RCC 7860 (cell line): Measurements from ENCODE around the gene COL4A2.

Source experiments
- DNase-seq: peaks from one replicate; pipeline ENCODE4 v3.0.0-alpha.2; 2015; ENCODE audit warnings: low spot score
- FAIRE-seq: peaks from 2 replicates; lab custom pipeline; 2012; peaks lifted over from hg19 to GRCh38; lab: Jason Lieb, UNC

The COL4A2 gene

DNA sequence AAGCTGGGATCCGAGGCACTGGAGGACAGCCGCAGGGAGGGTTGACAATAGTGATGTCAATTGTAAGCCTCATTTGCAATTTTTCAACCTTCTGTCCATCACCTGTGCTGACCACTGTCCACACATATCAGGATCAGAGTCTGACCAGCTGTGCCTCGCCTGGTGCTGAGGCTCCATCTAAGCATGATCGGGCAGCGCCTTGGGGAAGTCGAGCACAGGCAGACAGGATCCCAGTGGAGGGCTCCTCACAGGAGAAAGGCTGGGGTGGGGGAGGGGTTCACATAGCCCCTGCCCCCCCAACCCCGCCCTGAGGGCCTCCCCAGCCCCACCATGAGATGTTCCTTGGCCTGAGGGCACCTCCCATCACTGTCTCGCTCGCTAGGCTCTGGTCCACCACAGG, 194.1 kb downstream of the COL4A2 start:
- FAIRE-seq (no peak), DNase-seq (no peak)

DNA sequence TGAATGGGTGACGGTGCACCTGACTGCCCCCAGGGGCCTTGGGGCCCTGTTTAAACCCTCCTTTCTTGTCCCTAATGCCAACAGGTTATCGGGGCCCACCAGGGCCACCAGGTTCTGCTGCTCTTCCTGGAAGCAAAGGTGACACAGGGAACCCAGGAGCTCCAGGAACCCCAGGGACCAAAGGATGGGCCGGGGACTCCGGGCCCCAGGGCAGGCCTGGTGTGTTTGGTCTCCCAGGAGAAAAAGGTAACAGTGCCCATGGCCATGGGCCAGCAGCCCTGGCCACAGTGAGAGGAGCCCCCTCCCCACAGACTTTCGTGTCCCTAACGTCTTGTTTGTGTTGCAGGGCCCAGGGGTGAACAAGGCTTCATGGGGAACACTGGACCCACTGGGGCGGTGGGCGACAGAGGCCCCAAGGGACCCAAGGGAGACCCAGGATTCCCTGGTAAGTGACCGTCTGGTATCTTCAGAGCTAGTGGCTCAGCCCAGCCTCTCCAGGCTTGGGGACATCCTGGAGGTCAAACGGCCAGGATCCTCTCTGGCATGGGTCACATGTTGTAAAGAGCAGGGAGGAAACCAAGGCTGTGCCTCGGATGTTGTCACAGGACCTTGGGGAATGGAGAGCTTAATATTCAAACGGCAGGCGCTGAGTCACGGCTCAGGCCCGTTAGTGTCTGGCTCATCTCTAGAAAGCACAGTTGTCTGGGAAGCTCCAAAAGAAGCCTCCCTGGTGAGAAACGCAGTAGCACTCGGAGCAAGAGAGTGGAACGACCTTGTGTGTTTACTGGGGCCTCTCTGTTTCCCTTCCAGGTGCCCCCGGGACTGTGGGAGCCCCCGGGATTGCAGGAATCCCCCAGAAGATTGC, 196.2 kb downstream of the COL4A2 start:
- DNase-seq: no peak
- FAIRE-seq: no peak

DNA sequence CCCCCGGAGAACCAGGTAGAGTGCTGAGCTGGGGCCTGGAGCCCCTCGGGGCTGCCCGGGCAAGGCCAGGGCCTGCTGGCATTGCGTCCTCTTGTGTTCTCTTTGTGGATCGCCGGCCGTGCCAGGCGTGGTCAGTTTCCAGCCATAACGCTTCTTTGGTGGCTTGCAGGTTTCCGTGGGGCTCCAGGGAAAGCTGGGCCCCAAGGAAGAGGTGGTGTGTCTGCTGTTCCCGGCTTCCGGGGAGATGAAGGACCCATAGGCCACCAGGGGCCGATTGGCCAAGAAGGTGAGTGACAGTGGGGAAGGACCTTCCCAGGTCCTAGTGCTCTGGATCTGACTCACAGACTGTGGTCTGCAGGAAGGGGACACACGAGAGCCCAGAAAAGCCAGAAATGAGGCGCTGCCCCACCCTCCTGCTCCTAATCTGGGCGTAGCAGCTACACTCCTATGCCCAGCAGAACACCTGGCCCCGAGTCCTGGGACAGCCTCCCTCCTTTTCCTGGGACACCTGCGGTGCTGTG, 197.0 kb downstream of the COL4A2 start:
- DNase-seq (no peak), FAIRE-seq (no peak)

DNA sequence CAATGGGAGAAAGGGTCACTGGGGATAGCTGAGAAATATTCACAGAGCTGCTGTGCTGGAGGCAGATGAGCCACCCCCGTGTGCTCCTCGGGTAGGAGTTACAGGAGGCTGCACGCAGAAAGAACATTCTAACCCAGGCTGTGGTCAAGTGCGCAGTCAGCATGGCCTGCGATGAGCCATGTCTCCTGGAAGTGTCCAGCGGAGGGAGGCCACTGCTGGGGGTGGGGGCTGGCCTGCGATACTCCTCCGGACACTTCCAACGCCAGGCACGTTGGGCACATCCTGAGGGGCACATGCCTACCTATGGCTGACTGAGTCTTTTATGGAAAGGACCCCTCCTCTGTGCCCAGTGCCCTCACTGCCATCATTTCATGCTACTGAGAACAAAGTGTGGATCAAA, 198.5 kb downstream of the COL4A2 start:
- FAIRE-seq (no peak), DNase-seq (no peak)

DNA sequence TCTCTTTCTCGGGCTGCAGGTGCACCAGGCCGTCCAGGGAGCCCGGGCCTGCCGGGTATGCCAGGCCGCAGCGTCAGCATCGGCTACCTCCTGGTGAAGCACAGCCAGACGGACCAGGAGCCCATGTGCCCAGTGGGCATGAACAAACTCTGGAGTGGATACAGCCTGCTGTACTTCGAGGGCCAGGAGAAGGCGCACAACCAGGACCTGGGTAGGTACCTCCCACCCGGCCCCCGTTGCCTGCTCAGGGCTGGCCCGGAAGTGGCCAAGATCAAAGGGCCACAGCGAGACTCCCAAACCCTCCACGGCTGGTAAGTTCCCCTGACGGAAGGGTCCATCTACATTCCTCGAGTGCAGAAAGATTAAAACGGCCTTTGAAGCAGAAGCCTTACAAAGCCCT, 199.3 kb downstream of the COL4A2 start:
- DNase-seq (no peak), FAIRE-seq (no peak)

DNA sequence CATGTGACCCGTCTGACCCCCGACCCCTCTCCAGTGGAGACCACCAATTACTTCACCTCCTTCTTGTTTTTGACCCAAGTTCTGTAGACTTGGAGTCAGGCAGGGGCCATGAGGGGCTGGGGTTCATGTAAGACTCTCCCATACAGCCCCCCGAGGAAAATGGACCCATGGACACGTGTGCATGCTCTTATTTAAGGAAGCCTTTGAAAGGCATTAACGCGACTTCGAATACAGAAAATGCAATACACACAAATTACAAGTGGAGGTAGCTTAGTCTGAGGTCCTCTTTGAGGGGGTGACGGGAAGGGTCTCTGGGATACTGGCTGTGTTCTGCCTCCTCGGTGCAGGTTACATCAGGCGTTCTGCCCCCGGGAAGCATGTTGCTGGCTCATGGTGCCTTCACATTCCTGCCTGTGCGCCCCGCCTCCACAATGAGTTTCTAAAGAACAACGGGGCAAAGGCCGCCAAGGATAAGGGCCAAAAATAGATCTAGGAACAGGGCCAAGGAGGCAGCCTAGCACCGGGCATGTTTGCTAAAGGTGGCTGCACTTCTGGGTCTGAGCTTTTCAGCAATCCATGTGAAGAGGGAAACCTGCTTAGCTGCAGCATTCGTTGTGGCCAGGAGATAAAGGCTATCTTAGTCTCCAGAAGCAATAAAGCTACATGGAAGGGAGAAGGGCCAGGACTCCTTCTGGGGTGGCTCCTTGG, 199.9 kb downstream of the COL4A2 start:
- FAIRE-seq (no peak), DNase-seq (no peak)

DNA sequence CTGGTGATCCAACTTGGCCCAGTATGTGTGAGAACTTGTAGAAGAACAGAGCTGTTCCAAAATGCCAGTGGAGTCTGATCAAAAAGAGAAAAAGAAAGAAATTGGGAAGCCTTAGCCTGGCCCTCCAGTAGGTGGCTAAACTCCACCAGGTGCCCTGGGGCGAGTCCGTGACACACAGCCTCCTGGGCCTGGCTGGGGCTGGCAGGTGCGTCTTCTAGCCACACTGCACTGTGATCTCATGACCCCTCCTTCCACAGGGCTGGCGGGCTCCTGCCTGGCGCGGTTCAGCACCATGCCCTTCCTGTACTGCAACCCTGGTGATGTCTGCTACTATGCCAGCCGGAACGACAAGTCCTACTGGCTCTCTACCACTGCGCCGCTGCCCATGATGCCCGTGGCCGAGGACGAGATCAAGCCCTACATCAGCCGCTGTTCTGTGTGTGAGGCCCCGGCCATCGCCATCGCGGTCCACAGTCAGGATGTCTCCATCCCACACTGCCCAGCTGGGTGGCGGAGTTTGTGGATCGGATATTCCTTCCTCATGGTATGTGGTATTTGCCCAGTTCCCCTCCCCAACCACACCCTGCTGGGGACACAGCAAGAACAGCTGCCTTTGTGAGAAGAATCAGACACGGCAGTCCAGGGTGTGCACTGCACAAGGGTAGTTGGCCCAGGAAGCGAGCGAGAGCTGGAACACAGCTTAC, 200.7 kb downstream of the COL4A2 start:
- DNase-seq (no peak), FAIRE-seq (no peak)

DNA sequence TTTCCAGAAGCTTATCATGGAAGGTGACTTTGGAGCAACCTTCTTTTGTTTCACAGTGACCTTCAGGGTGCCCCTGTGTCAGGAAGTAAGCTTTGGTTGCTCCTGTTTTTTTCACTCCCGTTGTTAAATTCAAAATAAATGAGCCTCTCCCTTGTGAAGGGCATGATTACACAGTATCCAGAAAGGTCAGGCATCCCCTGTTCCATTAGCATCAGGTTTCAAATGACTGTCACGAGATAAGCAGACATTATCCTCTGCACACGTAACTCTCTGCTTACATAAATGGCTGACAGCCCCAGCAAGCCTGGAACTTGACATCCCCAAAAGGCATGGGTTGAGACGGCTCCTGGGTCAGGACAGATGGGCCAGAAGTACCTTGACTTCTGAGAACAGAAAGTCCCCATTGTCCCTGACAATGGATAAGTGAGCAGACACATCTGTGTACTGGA, 202.4 kb downstream of the COL4A2 start:
- DNase-seq (no peak), FAIRE-seq (no peak)

DNA sequence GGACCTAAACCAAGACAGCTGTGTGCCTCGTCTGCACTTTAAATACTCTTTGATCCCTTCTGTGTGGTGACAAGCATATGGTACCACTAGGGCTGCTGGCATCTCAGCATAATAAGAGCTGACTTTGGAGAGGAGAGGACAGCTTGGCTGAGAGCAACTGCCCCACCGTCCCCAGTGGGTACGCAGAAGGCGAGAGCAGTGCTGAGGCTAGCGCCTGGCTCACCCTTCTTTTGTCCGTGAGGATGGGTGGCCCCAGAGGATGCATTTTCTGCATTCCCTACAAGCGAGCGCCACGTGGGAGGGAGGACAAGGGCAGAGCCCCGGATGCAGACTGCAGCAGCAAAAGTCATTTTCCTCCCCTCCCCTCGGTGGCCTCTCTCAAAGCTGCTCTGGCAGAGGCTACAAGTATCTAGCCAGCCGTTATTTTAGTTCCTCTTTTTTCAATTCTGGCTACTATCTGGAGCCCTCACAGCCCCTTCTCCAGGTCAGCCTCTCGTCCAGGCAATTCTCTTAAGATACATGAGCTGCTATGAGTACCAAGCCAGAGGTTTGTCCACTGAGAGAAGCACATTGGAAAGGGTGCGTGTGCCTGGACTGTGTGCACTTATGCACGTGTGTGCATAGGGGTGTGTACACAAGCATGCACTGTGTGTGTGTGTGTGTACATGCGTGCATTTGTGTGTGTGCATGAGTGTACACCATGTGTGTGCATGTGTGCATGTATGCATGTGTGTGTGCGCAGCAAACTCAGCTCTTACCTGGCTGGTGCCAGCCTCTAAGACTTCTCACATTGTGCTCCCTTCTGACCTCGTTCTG, 203.1 kb downstream of the COL4A2 start:
- no peak for FAIRE-seq
- DNase-seq: no peak

DNA sequence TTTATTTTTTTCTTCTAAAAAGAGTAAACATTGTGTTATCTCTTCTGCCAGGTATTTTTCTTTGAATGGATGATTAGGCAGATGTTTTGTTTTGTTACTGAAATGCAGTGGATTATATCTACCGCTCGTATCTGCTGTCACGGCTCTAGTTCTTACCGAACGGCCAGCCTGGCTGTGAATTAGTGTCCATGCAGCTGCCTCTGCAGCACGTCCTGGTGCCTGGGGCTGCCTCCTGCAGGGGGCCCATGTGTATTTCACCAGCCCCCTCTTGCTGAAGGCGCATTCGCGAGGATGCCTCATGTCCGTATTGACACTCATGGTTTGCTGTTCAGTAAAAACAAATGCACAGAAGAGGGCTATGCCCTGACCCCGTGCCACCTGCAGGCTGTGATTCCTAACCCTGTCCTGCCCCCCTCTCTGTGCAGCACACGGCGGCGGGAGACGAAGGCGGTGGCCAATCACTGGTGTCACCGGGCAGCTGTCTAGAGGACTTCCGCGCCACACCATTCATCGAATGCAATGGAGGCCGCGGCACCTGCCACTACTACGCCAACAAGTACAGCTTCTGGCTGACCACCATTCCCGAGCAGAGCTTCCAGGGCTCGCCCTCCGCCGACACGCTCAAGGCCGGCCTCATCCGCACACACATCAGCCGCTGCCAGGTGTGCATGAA, 204.6 kb downstream of the COL4A2 start:
- DNase-seq (no peak), FAIRE-seq (no peak)

DNA sequence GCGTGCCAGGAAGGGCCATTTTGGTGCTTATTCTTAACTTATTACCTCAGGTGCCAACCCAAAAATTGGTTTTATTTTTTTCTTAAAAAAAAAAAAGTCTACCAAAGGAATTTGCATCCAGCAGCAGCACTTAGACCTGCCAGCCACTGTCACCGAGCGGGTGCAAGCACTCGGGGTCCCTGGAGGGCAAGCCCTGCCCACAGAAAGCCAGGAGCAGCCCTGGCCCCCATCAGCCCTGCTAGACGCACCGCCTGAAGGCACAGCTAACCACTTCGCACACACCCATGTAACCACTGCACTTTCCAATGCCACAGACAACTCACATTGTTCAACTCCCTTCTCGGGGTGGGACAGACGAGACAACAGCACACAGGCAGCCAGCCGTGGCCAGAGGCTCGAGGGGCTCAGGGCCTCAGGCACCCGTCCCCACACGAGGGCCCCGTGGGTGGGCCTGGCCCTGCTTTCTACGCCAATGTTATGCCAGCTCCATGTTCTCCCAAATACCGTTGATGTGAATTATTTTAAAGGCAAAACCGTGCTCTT, 205.2 kb downstream of the COL4A2 start:
- FAIRE-seq (no peak), DNase-seq (no peak)

DNA sequence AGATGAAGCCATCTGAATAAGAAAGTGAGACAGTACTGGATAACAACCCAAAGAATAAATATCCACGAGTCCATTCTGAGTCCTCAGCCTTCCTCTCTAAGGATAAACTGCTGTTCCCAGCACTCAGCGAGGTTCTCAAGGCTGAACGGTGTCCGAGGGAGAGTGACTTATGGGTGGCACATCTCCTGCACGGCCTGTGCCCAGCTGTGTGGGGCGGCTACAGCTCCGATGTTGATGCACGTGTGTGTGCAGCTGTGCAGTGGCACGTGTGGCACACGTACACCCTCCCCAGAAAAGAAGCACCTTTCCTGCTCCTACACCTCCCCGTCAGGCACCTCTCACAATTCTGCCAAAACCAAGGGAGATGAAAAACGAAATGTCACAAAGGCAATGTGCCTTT, 209.4 kb downstream of the COL4A2 start:
- FAIRE-seq (no peak), DNase-seq (no peak)

DNA sequence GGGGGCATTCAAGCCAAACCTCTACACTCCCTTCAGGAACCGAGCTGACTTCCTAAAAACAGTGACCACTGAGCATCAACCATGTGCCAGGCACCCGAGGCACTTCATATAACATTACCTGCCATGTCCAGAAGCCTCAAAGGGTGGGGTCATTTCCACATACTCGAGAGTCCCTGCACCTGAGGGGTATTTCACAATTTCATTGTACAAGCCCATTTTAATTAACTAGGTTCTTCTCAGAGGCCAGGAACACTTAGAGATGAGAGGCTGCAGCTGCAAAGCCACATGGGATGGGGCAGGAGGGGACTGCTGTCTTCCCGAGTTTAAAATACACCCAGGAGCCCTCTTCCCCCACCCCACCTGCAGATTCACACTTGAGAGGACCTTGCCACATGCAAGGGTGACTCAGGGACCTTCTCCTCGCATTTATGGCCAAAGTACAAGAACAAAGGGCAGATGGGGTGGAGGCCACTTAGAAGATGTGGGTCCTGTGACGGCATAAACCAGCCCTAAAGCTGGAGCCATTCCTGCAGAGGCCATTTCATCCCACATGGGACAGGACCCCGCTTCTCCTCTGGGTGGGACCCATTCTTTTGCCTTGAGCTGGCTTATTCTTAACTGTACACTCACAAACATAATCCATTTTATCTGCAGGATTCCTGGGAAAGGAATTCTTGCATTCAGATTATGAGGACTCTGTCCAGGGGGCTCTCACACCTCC, 210.6 kb downstream of the COL4A2 start:
- no peak for FAIRE-seq
- no peak for DNase-seq

DNA sequence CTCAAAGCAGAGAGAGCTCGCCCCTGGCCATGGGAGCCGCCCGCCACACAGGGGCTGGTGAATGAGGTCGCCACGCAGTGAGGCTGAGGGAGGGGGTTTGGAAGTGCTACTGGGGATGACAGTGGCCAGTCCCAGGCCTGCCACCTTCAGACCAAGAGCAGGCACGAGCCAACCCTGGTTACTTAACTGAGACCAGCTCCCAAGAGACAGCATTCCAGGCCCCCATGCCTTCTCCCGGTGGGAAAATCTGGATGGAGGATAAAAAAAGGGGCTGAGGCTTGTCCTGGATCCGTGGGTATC, 211.1 kb downstream of the COL4A2 start:
- no peak for FAIRE-seq
- DNase-seq: no peak

DNA sequence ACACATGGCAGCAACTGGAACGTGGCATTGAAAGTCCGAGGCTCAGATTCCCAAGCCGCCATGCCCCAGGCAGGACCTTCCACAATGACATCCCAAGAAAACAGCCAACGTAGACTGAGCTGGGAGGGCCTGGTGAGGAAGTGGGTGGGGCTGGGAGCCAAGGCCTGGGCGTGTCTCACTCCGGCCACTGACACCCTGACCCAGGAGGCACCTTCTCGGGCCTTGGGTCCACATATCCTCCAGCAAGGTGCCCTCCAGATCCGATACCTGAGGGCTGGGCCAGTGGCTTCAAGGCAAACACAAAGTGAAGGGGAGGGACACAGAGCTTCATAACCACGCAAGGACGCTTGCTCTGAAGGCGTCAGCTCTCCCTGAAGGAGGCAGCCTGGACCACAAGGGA, 211.5 kb downstream of the COL4A2 start:
- FAIRE-seq: no peak
- no peak for DNase-seq

DNA sequence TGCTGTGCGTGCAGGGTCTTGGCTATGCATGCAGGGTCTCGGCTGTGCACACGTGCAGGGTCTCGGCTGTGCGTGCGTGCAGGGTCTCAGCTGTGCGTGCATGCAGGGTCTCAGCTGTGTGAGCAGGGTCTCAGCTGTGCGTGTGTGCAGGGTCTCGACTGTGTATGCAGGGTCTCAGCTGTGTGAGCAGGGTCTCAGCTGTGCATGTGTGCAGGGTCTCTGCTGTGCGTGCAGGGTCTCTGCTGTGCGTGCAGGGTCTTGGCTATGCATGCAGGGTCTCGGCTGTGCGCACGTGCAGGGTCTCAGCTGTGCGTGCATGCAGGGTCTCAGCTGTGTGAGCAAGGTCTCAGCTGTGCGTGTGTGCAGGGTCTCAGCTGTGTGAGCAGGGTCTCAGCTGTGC, 212.0 kb downstream of the COL4A2 start:
- DNase-seq (no peak), FAIRE-seq (no peak)

DNA sequence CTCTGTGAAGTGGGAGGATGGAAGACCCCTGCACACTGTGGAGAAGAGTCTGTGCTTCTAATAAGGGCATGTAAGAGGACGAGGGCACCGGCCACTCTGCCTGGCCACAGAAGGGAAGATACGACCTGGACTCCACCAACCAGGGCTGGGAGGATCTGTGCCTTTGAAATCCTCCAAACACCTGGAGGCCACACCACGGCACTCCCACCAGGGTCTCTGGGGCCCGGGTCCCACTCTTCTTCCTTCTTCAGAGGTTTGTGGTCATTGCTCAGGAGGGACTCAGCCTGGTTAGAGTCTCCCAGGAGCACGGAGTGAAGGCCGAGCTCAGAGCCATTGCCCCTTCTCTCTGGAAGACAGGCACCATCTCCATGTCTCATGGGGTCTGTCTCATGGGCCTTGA, 212.4 kb downstream of the COL4A2 start:
- DNase-seq: no peak
- no peak for FAIRE-seq

DNA sequence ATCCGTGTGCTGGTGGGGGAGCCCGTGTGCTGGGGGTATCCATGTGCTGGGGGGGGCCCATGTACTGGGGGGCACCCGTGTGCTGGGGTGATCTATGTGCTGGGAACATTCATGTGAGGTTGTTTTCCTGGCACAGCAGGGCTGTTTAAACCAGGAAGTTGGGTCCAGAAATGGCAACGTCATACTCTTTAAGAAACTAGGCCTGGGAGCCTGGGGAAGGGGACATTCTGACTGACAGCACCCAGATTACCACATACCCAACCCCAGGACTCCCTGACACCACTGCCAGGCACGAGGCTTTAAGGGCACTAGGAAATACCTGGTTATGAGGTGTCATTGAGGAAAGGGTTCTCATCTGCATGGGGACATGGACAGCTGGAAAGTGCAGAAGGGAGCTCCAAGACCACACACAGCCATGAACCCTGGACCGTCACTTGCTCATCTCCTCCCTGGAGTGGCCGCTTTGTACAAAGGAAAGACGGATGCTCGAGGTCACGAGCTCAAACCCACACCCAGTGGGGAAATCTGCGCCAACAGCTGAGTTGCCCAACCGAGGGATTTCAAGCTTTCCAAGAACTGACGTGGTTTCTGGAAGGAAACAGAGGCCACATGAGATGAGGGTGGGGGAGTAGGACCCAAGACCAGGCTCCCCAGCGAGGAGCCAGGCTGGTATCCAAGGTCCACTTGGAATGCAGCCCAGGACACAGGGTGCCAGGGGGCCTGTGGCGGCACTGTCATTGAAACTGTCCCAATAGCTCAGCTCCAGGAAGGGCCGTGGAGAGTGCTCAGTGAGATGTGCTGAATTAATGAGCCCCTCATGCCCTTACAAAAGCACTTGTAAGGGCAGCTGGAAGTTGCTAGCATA, 213.6 kb downstream of the COL4A2 start:
- DNase-seq (no peak), FAIRE-seq (no peak)
